Activated CD8-positive, alpha-beta memory T cell treated with anti-CD3 and anti-CD28 coated beads for 24 hours (primary cell): ENCODE data around the gene AKAP10.
"Not testable (repeated sequence)": the region's sequence is repeated elsewhere in the genome, so short reads cannot be mapped to it uniquely, and the experiment has no call there.

ENCODE experiments used
- DNase-seq: peaks from one replicate; pipeline ENCODE4 v3.0.0-alpha.2; 2020

AKAP10 gene

GRCh38 chr17:19977293-19978208 lies at the start of gene AKAP10:
Gene AKAP10, minus strand, starts transcription at chr17:19977828. Its CDS starts 149 bp downstream, at chr17:19977679.
- DNase-seq = peak; percentile 99

GRCh38 chr17:20026960-20027359 lies 49.3 kb upstream of the AKAP10 start:
- DNase-seq = no peak

- no peak for DNase-seq
These were observed 45.1 kb upstream of the AKAP10 start for GRCh38 chr17:20022701-20023100.

GRCh38 chr17:20016475-20016992 lies 38.9 kb upstream of the AKAP10 start:
- DNase-seq = not testable (repeated sequence)

- DNase-seq = no peak
These were observed 34.4 kb upstream of the AKAP10 start for GRCh38 chr17:20012017-20012536.

- DNase-seq = no peak
These were observed 33.3 kb upstream of the AKAP10 start for GRCh38 chr17:20010936-20011335.

- no peak for DNase-seq
These were observed 32.7 kb upstream of the AKAP10 start for GRCh38 chr17:20010099-20010863.

- DNase-seq = peak; percentile 97
These were observed 31.9 kb upstream of the AKAP10 start, which contains the start of gene SPECC1 for GRCh38 chr17:20009302-20010098. Gene SPECC1, plus strand, starts transcription at chr17:20009359. Its CDS starts 87,293 bp downstream, at chr17:20096652.

GRCh38 chr17:20009052-20009301 lies 31.3 kb upstream of the AKAP10 start:
- DNase-seq = no peak

- DNase-seq = no peak
These were observed 30.8 kb upstream of the AKAP10 start for GRCh38 chr17:20008242-20009051.

- DNase-seq = peak; percentile 54
These were observed 18.9 kb upstream of the AKAP10 start for GRCh38 chr17:19996502-19996901.

GRCh38 chr17:19996086-19996485 lies 18.5 kb upstream of the AKAP10 start:
- no peak for DNase-seq

GRCh38 chr17:19992803-19993713 lies 15.4 kb upstream of the AKAP10 start:
- DNase-seq = peak; percentile 87

- DNase-seq = no peak
These were observed 13.7 kb upstream of the AKAP10 start for GRCh38 chr17:19991252-19991885.

GRCh38 chr17:19987897-19988296 lies 10.3 kb upstream of the AKAP10 start:
- peak; percentile 17 for DNase-seq

GRCh38 chr17:19986941-19987861 lies 9.6 kb upstream of the AKAP10 start:
- DNase-seq = peak; percentile 24

- peak; percentile 55 for DNase-seq
These were observed 2.5 kb upstream of the AKAP10 start for GRCh38 chr17:19979917-19980770.

- peak; percentile 54 for DNase-seq
These were observed 1.2 kb upstream of the AKAP10 start for GRCh38 chr17:19978805-19979211.
